Mucosa of descending colon (tissue), 3 donors: ENCODE results near the gene PAPOLB. TPM values are rescaled to one million over a fixed set of nuclear protein-coding genes. Genes with fewer than 3 reads are reported as not detected.

ENCODE experiments used
- ATAC-seq: fragments of 200-7000 bp; cut with Tn5 transposase; one replicate; pipeline ENCODE4 v1.9.1; 2020; ENCODE audit warnings: mild to moderate bottlenecking, moderate library complexity
- DNase-seq, 3 donors: peaks; one replicate each; pipeline ENCODE4 v3.0.0-alpha.2; 2020
- H3K36me3 ChIP-seq: fragments of 200-600 bp; one replicate; pipeline ENCODE4 v1.8.0; 2021; ENCODE audit warnings: low read depth, mild to moderate bottlenecking
- H3K4me1 ChIP-seq: fragments of 200-600 bp; one replicate; pipeline ENCODE4 v1.8.0; 2021; ENCODE audit warnings: low read depth, mild to moderate bottlenecking
- H3K4me3 ChIP-seq: fragments of 200-600 bp; one replicate; pipeline ENCODE4 v1.8.0; 2021; ENCODE audit warnings: mild to moderate bottlenecking
- H3K9me3 ChIP-seq: fragments of 200-600 bp; one replicate; pipeline ENCODE4 v1.8.0; 2021; ENCODE audit warnings: mild to moderate bottlenecking
- intact Hi-C, 2 donors: fragments of 100-400 bp; cut with DNase I in 1 of 2; cut with micrococcal nuclease in 1 of 2; formaldehyde crosslinking; loops; one replicate each; pipeline versions ENCODE4 v1.11.0 to v1.11.1; 2022; cut with DNase I, micrococcal nuclease
- total RNA-seq, 3 donors: library from RNA; stranded (reverse); fragmentation: NEBNext Ultra II Directional in 2 of 3; extraction: Animal tissue kit (Norgen Biotek cat#: 25700) in 2 of 3; gene quantifications; one replicate each; pipeline versions ENCODE4 v1.2.1 to v1.2.4, GENCODE V29; 2021 to 2023
- TF ChIP-seq, protein P1 (sequence below): fragments of 200-600 bp; IDR thresholded peaks from one replicate; pipeline ENCODE4 v1.8.0; 2022; ENCODE audit warnings: antibody characterized with exemption, mild to moderate bottlenecking
- donor health status: DM: no; HTN: no; CAD: no; lungs with moderate emphysema.
- donor health status: DM: no; HTN: no; CAD: no.
- donor health status: DM: no; HTN: yes; CAD: no.

PAPOLB gene
- total RNA-seq, 3 donors from 2014 or later = 0.06 to 0.09 TPM; not detected in 1

DNA sequence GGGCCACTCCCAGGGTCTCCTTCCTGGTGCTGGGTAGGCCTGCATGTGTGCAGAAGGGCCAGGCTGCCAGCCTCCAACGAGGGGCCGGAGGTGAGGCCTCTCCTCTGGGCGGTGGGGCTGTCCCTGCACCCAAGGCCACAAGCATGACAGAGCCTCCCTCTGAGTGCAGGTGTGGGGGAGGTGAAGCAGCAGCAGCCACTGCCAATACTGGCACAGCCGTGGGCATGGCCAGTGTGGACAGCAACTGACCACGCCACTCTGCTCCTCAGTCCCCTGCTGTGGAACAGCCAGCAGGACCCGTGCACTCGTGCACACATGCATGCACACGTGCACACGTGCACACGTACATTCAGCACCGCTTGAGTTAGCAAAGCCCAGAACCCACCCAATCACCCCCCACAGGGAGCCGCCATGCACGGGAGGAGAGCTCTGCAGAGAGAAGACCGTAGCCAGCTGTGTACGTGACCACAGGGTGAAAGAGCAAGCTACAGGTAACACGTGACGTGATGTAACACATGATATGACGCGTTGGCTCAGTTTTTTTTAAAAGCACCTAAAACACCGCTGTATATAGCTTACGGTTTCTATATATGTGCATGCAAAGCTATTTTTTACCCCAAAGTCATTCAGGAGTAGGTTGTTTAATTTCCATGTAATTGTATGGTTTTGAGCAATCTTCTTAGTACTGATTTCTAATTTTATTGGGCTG is 23.1 kb downstream of the PAPOLB start:
- H3K4me1 ChIP-seq = no peaks in the 10 kb centered on the region
- H3K9me3 ChIP-seq = no peaks in the 10 kb centered on the region
- H3K4me3 ChIP-seq = no peak overlapping the region
- intact Hi-C loops = no loop called here
- DNase-seq (no peak), ATAC-seq (no peak)
- H3K36me3 ChIP-seq = no peaks in the 10 kb centered on the region
- TF ChIP-seq, protein P1, sequence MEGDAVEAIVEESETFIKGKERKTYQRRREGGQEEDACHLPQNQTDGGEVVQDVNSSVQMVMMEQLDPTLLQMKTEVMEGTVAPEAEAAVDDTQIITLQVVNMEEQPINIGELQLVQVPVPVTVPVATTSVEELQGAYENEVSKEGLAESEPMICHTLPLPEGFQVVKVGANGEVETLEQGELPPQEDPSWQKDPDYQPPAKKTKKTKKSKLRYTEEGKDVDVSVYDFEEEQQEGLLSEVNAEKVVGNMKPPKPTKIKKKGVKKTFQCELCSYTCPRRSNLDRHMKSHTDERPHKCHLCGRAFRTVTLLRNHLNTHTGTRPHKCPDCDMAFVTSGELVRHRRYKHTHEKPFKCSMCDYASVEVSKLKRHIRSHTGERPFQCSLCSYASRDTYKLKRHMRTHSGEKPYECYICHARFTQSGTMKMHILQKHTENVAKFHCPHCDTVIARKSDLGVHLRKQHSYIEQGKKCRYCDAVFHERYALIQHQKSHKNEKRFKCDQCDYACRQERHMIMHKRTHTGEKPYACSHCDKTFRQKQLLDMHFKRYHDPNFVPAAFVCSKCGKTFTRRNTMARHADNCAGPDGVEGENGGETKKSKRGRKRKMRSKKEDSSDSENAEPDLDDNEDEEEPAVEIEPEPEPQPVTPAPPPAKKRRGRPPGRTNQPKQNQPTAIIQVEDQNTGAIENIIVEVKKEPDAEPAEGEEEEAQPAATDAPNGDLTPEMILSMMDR = no peak

DNA sequence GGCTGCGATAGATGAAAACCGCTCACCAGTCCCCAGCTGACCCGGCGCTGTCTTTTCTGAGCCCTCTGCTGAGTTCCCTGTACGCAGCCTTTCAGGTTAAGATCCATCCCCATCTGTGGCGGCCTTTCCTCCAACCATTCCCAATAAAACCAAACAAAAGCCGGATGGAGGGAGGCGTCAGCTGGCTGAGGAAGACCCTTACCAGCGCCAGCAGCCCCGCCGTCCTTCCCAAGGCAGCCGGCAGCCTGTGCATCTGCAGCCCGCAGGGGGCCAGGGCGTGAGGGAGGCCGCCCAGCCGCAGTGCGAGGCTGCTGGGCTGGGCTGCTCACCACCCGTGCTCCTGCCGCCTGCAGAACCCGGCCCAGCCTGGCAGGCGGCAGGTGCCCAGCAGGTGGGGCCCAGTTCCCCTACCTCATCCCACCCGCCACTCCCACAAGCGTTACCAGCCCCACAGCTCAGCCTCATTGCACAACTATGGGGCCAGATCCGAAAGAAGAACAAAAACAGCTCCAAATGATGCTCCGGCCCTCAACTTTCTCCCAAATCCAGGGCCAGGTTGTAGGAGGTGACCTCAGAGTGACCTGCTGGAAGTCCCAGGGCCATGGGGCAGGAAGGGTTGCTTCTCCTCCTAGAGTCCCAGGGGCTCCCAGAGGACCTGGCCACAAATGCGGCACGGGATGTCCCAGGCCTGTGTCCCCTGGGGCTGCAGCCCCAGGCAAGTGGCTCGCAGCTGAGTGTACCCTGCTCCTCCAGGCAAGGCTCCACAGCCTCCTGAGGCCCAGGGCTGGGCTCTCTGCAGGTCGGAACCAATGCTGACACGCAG is 23.8 kb downstream of the PAPOLB start:
- TF ChIP-seq, protein P1 = no peak
- intact Hi-C loops = no loop called here
- Histone ChIP-seq H3K36me3 (no peaks in the 10 kb centered on the region), H3K4me3 (no peak overlapping the region), H3K9me3 (no peaks in the 10 kb centered on the region), H3K4me1 (no peaks in the 10 kb centered on the region)
- no peak for DNase-seq
- ATAC-seq = no peak

DNA sequence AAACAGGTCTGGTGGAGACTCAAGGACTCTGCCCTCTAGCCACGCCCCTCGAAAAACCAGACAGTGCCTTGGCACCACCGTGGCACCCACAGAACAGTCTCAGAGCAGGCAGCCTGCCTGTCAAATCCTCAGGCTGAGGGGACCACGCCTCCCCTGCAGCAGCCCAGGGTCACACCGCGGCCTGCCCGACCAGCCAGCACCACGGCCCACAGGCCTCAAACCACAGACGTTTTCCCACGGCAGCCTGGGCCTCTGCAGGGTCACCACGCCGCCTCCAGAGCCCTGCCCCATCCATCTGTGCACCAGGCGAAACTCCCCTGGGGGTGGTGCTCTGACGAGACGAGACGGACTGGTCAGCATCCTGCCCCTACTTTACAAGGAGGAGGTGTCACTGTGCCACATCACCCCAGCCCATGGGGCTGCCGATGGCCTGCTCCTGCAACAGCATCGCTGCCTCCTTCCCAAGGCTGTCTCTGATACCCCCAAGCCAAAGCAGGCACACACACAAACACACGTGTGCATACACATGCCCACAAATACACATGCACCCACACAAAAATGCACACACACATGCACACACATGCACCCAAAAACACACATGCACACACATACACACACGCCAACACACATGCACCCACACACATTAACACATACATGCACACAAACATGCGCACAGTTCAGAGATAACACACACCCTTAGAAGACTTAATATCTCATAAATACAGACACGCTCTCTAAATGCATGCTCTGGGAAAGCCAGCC is 24.6 kb downstream of the PAPOLB start:
- DNase-seq (no peak), ATAC-seq (no peak)
- H3K9me3 ChIP-seq = no peaks in the 10 kb centered on the region
- TF ChIP-seq, protein P1 = no peak
- H3K4me1 ChIP-seq = no peaks in the 10 kb centered on the region
- H3K4me3 ChIP-seq = no peak overlapping the region
- intact Hi-C loops = no loop called here
- no peaks in the 10 kb centered on the region for H3K36me3 ChIP-seq

DNA sequence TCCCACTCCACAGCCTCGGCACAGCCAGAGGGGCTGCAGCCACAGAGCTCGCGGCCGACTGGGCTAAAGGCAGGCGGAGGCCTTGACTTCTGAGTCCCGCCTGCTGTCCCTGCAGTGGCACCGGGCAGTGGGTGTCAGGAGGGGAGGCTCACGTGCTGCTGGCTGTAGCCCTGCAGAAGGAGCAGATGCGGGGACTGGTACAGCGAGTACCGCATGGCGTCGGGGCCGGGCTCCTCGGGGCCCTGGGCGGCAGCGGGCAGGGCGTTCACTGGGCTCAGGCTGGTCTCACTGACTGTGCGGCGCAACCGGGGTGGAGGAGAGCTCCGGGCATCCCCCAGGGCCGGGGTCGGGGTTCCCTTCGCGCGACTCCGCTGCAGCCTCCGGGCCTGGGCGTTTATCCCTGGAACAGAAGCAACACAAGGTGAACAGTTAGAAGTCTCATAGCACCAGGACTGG is 25.6 kb downstream of the PAPOLB start:
- TF ChIP-seq, protein P1 = no peak
- intact Hi-C loops = no loop called here
- no peak for DNase-seq
- H3K4me3 ChIP-seq = no peak overlapping the region
- ATAC-seq = no peak
- H3K36me3 ChIP-seq = no peaks in the 10 kb centered on the region
- no peaks in the 10 kb centered on the region for H3K9me3 ChIP-seq
- no peaks in the 10 kb centered on the region for H3K4me1 ChIP-seq

DNA sequence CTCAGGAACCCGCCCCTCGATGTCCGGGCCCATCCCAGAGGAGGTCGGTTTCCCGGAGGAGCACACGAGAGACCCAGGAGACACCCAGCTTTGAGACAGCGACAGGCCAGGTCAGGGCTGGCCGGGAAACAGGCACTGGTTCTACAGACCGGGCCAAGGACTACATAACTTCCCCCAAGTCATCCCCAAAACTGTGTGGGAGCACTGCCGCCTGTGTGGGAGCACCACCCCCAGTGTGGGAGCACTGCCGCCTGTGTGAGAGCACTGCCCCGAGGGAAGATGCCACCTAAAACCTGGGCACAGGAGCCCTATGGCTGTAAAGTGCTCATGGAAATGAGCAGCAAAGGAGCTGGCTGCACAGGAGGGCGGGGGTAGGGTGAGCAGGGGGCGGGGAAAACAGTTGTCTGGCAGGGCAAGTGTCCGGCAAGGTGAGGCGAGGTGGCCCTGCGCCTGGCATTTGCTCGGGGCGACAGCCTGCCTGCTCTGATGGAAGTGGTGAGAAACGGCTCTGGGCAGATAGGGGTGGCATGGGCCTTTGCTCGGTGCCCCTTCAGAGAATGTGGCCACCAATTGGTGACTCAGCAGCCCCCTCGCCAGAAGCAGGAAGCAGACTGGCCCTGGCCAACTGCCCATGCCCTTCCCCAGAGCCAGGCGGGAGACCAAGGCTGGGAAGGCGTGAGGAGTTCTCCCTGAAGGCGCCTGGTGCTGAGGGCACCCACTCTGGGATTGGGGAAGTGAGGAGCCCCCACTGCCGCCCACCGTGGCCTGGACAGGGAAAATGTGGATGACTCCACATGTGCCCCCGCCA is 26.2 kb downstream of the PAPOLB start:
- intact Hi-C loops = no loop called here
- no peaks in the 10 kb centered on the region for H3K36me3 ChIP-seq

More for the DNA sequence above, 26.2 kb downstream of the PAPOLB start:
- Histone ChIP-seq H3K9me3 (no peaks in the 10 kb centered on the region), H3K4me1 (no peaks in the 10 kb centered on the region), H3K4me3 (no peak overlapping the region)
- ATAC-seq (no peak), DNase-seq (no peak)
- TF ChIP-seq, protein P1 = no peak
